GM19328 (cell line): ENCODE measurements around the gene MAGI1.
"Not testable (repeated sequence)": the region's sequence is repeated elsewhere in the genome, so short reads cannot be mapped to it uniquely, and the experiment has no call there.

Experiments
- ATAC-seq: cut with Tn5 transposase; IDR thresholded peaks from one replicate; pipeline ENCODE4 v1.9.1; 2021; ENCODE audit warnings: mild to moderate bottlenecking, moderate library complexity; ENCODE audit not compliant: unreplicated experiment

The MAGI1 gene

DNA sequence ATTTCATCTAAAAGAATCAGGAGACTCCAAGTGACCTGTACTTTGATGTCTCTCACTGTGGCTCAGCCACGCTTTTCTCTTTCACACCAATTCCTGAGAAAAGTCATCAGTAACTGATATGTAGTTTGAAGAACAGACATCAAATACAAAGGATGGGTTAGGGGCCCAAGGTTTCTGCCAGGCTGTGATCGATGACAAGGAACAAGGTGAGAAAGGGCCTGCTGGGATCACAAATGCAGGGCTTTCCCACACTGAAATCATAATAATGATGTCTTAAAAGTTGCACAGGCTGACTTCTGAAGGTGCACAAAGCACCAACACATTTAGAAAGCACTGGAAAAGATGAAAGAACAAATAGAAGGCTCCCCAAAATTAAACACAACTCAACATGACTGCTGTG is 396.9 kb downstream of the MAGI1 start:
- ATAC-seq = no peak

DNA sequence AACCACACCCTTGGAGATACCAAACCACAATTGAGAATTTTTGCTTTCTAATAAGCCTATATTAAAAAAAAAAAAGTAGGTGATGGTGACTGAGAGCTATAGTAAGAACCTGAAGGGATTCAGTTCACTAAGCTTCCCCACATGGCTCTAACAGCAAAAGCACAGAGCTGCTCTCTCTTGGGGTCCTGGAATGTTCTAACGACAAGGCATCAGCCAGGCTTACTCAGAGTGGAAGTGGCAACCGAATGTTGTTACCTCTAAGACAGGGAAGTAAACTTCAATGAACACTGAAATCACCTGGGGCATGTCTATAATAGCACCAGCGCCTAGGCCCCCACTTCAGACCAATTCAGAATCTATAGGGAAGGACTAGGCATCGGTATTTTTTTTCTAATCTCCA is 397.7 kb downstream of the MAGI1 start:
- ATAC-seq = no peak

DNA sequence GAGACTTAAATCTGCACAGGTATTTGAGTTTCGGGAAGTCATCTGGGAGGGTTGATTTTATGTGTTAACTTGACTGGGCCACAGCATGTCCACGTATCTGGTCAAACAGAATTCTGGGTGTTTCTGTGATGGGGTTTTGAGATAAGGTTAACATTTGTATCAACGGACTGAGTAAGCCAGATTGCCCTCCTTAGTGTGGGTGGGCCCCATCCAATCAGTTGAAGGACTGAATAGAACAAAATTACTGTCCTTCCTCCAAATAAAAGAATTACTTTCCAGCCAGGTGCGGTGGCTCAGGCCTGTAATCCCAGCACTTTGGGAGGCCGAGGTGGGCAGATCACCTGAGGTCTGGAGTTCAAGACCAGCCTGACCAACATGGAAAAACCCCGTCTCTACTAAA is 399.3 kb downstream of the MAGI1 start:
- ATAC-seq = no peak

DNA sequence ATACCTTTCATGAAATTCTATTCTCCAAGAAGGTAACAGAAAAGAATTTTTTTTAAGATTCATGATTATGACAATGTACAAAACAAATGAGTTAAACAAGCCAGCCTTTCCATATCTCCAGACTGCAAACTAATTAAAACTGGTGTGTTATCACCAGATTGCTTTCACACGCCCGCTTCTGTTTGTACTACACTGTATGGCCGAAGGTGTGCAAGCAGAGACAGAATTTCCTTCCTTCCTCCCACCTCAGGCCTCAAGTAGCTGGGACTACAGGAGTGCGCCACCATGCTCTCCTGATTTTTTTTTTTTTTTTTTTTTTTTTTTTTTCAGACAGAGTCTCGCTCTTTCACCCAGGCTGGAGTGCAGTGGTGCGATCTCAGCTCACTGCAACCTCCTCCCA is 400.4 kb downstream of the MAGI1 start:
- ATAC-seq = no peak

DNA sequence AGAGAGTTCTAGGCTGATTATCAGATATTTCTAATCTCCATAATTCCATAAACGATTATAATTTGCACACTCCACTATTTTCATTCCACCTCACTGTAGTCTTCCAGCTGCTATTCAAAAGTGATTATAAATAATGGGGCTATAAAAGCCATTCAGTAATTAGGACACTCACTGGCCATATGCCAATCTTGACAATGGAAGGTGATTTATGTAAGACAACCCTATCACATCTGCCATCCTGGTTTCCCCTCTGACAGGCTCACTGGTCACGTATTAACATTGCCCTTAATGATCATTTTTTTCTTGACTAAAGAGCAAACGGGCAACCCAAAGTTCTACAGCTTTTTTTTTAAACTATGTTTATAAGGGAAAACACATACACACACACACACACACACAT is 402.4 kb downstream of the MAGI1 start:
- ATAC-seq = no peak

DNA sequence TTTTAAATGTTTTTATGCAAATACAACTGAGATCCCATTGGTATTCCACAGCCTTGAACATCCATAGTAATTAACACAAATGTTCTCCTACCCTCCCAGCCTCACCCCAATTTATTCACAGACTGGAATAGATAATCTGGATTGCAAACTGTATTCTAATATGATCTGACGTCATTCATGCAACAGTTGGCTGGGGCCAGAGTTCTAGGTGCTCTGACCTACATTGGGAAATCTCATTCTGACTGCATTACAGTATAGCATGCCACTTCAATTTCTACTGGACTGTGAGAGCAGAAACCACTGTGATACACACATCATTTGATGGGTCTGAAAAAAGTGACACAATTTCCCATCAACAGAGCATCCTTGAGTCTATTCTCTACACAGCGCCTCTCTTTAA is 403.1 kb downstream of the MAGI1 start:
- ATAC-seq = no peak

DNA sequence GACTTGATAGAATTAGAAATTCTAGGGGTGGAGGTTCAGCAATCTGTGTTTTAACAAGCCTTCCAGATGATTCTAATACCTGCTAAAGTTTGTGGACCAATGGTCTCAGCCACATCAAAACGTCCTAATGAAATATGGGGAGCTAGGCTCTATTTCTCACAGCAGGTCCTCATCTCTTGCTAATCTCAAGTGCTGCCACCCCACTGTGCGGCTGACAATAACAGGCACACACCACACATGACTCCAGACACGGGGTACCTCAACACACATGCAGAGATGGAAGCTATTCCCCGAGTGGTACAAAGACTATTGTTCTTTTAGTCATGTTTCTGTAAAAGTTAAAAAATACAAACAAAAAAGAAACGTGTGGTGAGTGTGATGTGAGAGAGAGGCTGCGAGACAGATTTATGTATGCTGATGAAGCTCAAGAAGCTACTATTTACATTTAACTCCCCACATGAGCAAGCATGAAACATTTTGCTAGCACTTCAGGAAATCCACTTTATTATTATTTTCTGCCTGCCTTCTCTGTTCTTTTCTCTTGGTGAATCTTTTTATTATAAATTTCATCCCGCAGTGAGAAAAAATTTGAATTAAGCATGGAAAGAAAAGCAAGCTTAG is 405.6 kb downstream of the MAGI1 start:
- ATAC-seq = no peak

DNA sequence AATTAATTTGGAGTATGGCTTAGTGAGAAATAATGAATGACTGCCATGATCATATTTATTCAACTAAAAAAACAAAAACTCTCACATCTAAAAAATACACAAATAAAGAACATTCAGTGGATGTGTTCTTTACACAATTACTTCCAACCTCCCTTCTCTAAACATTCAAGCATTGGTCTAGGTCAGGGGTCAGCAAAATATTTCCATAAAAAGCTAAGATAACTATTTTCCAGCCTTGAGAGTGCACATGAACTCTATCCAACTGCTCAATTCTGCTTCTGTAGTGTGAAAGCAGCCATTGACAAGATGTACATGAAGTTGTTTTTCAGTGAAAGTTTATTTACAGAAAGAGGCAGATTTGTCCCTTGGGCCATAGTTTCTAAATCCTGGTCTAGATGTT is 406.3 kb downstream of the MAGI1 start:
- no peak for ATAC-seq

DNA sequence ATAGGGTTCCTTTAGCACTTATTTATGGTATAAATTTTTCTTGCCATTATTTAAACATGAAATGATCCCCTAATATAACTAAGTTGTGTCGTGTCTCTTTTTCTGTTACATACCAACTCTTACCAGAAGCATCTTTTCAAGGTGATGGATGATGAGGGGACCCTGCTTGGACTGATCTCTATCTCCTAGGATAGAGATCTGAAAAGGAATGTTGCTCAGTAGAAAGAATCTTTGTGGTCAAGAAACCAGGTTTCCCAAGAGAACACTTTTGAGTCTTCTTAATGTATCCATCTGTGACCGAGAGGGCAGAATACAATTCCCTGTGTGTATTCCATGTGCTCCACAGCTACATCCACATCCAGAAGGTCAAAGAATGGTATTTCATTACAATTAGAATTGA is 409.7 kb downstream of the MAGI1 start:
- ATAC-seq = no peak

DNA sequence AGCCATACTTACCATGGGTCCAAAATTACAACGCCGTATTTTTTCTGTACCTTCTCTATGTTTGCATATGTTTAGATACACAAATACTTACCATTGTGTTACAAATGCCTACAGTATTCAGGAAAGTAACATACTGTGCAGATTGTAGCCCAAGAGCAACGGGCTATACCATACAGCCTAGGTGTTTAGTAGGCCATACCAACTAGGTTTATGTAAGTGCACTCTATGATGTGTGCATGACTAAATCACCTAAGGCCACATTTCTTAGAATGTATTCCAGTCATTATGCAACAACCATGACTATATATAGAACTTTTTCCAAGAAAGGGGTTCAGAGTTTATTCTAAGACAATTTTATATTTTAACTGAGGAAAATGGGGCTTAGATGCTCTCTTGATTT is 411.7 kb downstream of the MAGI1 start:
- ATAC-seq = no peak

DNA sequence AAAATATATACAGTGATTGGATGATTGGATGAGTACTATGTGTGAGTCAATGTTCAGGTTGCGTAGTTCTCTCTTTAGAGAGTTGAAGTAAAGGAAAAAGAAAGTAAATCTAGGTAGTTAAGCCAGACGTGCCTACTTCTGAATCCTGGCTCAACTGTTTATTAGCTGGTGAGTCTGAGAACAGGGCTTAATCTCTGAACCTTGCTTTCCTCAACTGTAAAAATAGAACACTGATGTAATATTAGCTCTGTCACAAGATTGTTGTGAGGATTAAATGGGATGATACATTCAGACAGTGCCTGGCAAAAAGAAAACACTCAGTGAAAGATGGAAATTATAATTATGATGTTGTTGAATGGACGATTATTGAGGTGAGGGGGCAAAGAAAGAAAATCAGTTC is 413.4 kb downstream of the MAGI1 start:
- ATAC-seq = no peak

DNA sequence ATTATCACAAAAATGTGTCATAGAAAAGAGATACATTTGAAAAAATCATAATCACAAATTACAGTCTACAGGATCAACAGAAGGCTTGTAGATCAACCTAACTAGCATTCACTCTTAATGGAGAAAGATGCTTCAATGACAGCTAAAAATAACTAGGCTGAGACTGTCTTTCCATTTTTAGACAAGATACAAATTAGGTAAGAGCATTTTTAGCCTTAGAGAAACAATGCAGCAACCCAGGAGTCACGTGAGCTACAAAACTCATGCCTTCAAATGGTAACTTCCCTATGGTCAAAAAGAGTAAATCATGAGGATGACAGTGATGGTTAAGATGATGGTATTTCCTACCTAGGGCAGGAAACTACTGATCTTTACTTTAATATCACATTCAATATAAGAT is 415.4 kb downstream of the MAGI1 start:
- no peak for ATAC-seq

DNA sequence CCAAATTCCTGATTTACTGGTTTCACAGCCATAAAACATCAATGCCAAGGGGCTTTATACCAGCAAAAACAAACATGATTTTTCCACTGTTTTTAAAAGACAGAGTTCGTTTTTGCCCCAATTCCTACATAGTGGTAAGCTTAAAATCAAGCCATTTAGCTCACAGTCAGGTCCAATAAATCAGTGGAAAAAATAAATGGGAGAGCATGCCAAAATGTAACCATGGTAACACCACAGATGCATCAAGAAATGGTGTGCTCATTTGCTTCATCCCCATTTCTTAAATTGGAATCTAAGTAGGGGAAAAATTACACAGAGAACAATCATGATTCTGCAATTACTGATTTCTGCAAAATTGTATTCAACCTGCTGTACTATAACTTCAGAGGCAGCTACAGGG is 418.8 kb downstream of the MAGI1 start:
- no peak for ATAC-seq

DNA sequence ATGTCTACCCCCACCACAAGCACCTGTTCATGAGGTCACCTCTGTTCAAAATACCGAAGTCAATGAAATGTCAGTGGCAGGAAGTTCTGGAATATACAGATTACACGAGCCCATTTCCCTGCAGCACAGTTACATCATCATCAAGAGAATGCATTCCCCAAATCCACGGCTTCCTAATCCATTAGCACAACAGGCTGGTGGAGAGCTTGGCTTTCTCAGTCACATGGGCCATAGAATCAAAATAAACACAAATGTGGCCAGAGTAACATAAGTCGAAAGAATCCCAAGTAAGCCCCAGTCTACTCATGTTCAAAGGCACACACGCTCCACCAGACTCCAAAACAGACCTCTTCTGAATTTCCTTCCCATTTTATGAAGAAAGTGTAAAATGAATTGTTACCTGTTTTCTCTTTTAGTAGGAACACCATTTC is 419.3 kb downstream of the MAGI1 start:
- no peak for ATAC-seq

DNA sequence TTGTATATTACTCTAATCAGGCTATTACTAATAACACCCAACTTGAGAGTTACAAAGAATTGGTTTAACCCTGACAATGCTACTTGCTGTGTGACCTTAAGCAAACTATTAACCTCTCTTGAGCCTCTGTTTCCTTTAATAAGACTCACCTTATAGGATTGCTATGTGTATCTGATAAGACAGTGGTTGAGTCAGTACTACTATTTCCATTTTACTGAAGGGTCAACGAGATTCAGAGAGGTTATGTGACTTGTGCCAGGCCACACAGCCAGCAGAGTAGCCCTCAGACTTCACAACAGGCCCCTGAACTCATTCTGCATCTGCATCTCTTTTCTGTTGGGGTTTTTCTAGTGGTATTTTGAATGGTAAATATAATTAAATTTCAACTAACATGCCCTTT is 420.1 kb downstream of the MAGI1 start:
- ATAC-seq = no peak

DNA sequence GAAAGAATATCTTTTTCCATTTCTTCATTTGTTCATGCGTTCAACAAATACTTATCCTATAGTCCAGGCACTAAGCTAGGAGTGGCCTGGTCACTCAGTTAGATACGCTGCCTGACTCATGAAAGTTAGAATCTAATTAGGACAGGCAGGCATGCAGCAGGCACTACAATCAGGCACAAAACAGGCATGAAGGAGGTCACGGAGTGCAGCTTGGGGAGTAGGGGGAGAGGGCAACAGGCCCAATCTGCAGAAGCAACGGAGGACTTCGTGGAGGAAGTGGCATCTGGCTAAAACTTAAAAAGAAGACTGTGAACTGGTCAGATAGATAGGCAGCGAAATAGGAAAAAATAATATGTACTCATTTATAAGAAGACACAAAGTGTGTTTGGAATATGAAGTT is 420.9 kb downstream of the MAGI1 start:
- ATAC-seq = no peak

DNA sequence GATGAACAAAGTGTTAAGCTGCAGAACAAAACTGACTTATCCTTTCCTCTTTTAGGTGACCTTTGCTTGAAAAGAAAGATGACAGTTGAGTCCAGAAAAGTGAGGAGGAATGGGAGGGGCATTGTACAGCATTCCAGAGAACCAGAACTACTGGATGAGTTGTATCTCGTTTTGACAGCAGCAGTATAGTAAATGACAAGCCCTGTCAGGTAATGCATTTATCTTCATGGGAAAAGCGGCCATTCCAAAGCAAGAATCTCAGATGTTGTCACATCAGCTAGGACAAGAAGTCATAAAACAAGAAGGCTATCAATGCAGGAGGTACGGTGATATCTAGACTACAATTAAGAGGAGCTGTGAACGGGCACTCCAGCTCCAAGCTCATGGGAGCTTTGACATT is 421.5 kb downstream of the MAGI1 start:
- no peak for ATAC-seq

DNA sequence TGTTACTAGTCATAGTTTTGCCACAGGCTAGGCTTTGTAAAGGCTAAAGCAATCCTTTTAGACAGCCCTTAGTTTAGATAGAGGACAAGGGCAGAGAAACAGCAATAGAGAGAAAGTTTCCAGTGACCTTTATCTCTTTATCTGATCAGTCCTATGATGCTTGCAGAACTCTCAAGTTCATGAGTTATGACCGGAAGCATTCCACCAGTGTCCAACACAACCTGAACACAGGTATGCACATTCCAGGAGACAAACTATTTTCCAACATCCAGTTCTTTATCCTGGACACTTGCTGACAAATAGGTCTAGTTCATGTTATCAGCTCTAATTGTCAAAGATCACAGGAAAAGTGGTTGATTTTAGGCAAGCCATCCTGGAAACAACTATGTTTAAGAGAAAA is 422.2 kb downstream of the MAGI1 start:
- ATAC-seq = no peak

DNA sequence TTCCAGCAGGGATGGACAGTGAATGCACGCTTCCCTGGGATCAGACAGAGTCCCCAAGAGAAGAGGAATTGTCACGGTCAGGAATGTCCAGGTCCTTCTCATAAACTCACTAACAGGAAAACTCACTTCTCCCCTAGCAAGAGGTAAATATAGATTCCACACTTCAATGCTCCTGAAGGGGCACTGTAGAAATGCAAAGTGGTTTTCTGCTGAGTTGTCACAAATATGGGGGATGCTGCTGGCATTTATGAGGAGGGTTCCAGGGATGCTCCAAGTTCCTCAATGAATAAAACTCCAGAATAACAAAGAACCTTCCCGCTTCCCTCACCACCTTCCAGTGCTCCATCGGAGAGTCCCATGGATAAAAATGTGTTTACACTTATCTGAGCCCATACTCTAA is 423.4 kb downstream of the MAGI1 start:
- no peak for ATAC-seq

DNA sequence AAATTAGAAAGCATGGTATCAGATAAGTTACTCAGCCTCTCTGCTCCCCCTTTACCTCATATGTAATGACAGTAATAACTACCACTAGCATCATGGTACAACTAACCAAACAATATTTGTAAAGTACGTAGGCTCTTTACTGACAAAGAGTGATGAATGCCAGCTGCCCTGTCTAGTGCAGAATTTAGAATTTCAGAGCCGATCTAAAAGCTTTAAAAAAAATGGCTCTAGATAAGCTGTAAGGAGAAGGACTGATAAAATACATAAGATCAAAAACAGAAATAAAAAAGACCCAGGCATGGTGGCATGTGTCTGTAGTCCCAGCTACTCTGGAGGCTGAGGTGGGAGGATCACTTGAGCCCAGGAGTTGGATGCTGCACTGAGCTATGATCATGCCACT is 424.1 kb downstream of the MAGI1 start:
- no peak for ATAC-seq

DNA sequence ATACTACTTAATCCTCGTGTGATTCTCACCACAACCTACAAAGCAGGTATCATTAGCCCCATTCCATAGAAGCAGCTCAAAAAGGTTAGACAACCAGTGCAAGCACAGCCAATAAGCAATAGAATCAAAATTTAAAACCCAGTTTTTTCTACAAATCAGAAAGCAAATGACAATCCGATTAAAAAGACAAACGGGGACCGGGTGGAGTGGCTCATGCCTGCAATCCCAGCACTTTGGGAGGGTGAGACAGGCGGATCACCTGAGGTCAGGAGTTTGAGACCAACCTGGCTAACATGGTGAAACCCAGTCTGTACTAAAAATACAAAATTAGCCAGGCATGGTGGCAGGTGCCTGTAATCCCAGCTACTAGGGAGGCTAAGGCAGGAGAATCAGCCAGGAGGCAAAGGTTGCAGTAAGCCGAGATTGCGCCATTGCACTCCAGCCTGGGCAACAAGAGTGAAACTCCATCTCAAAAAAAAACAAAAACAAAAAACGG is 430.7 kb downstream of the MAGI1 start:
- not testable (repeated sequence) for ATAC-seq

DNA sequence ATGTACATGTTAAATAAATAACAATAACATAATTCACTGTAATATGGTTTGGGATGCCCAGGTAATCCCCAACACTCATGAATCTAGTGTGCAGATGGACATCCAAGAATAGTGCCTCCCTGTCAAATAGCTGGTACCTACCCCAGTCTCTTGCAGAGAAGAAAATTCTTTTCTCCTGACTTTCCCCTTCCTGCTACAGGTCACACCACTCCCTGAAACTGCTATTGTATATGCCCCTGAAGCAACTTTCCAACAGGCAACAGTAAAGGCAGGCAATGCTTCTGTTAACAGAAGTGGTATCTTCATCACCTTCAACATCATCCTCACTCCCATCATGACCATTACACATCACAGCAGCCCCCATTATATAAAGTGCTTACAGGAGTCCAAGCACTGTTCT is 431.6 kb downstream of the MAGI1 start:
- no peak for ATAC-seq

DNA sequence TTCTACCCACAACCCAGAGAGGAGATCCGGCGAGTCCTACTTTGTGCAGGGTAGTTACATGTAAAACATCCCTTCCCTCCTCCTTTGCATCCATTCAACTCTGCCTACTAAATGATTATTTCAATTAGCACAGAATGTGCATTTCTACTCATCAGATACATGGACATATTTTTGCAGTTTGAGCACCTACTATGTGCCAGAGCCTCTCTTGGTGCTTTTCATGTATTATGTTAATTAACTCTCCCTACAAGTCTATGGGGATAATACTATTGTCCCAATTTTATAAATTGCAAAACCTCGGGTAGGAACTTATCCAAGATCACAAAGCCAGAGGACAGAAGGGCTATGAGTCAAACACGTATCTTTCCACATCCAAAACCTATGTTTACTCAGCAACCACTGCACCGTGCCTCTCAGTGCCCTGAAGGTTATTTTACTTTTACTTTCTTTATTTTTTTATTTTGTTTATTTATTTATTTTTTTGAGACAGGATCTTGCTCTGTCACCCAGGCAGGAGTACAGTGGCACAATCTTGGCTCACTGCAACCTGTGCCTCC is 432.8 kb downstream of the MAGI1 start:
- no peak for ATAC-seq
